Subcutaneous adipose tissue (tissue), 4 donors: Measurements from ENCODE around the gene TAC3. TPM values are rescaled to one million over a fixed set of nuclear protein-coding genes. Genes with fewer than 3 reads are reported as not detected.

Experiments used
- CTCF ChIP-seq: fragments of 450-650 bp; IDR thresholded peaks from one replicate; pipeline ENCODE4 v1.5.1; 2016; ENCODE audit warnings: low read depth, mild to moderate bottlenecking, control low read depth, antibody characterized with exemption, moderate library complexity
- total RNA-seq, 4 donors: library from RNA; depleted of rRNA; stranded (reverse); fragments of >200 nt; gene quantifications; one replicate each; pipeline ENCODE4 v1.1.0, GENCODE V29; 2016

The TAC3 gene
- total RNA-seq, 4 donors from 2014 or later = not detected

- TF ChIP-seq CTCF = no peak
Observed at GRCh38 chr12:56998316-56998715, 18.0 kb downstream of the TAC3 start.

- no peak for TF ChIP-seq CTCF
Observed at GRCh38 chr12:56996793-56997545, 19.4 kb downstream of the TAC3 start.

GRCh38 chr12:56995930-56996496 is 20.3 kb downstream of the TAC3 start:
- no peak for TF ChIP-seq CTCF

GRCh38 chr12:56995201-56995929 is 21.0 kb downstream of the TAC3 start:
- TF ChIP-seq CTCF = no peak

- no peak for TF ChIP-seq CTCF
Observed at GRCh38 chr12:56994231-56994746, 22.0 kb downstream of the TAC3 start.

GRCh38 chr12:56993346-56993745 is 23.0 kb downstream of the TAC3 start:
- no peak for TF ChIP-seq CTCF
